NT2/D1 (cell line): ENCODE results near the gene ELMO1.

Experiments
- YY1 ChIP-seq: IDR thresholded peaks from 2 replicates; pipeline ENCODE4 v1.6.1; 2011; ENCODE audit not compliant: insufficient read length, insufficient read depth
- ZNF274 ChIP-seq: IDR thresholded peaks from 2 replicates; pipeline ENCODE4 v1.6.1; 2011; ENCODE audit warnings: mild to moderate bottlenecking, low read depth, low read length

DNA sequence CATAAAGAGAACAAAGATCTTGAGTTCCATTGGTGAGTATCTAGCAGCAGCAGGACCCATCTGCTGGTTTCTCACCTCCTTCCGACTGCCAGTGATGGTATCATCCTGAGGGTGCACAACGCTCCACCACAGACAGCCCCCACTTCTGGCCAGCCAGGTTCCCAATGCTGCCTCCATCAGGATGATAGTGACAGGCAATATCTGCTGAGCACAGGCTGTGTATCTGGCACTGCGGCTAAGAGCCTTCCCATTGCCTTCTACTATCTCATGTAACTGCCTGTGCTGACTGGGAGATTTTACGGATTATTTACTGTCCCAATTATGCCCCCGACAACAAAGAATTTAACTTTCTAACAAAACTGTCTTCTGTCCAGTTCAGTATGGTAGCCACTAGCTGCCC lies 372.0 kb downstream of the ELMO1 start:
- TF ChIP-seq YY1 (no peak), ZNF274 (no peak)
